Glutamatergic neuron (in vitro differentiated cells): Measurements from ENCODE around the gene CCDC27. TPM values are rescaled to one million over a fixed set of nuclear protein-coding genes. Genes with fewer than 3 reads are reported as not detected.

Source experiments
- DNase-seq: peaks from one replicate; pipeline ENCODE4 v3.0.0; 2022
- H3K27ac Mint-ChIP-seq: one replicate; pipeline ENCODE4 v1.8.0; 2020; ENCODE audit warnings: mild to moderate bottlenecking, mixed read lengths, inconsistent platforms; ENCODE audit not compliant: unreplicated experiment
- H3K27me3 Mint-ChIP-seq: one replicate; pipeline ENCODE4 v1.8.0; 2020; ENCODE audit warnings: mild to moderate bottlenecking, moderate library complexity, mixed read lengths, inconsistent platforms; ENCODE audit not compliant: unreplicated experiment
- H3K36me3 Mint-ChIP-seq: one replicate; pipeline ENCODE4 v1.8.0; 2020; ENCODE audit warnings: mild to moderate bottlenecking, mixed read lengths, inconsistent platforms; ENCODE audit not compliant: unreplicated experiment
- H3K4me1 Mint-ChIP-seq: one replicate; pipeline ENCODE4 v1.8.0; 2020; ENCODE audit warnings: mild to moderate bottlenecking, low read depth, mixed read lengths, inconsistent platforms; ENCODE audit not compliant: unreplicated experiment
- H3K4me3 Mint-ChIP-seq: one replicate; pipeline ENCODE4 v1.8.0; 2020; ENCODE audit warnings: mild to moderate bottlenecking, mixed read lengths, inconsistent platforms; ENCODE audit not compliant: unreplicated experiment
- H3K9me3 Mint-ChIP-seq: one replicate; pipeline ENCODE4 v1.8.0; 2020; ENCODE audit warnings: mild to moderate bottlenecking, moderate library complexity, mixed read lengths, inconsistent platforms; ENCODE audit not compliant: unreplicated experiment
- total RNA-seq: library from RNA; stranded (reverse); fragmentation: NEBNext Ultra II Directional; extraction: Animal tissue kit (Norgen Biotek cat#: 25700); gene quantifications from one replicate; pipeline ENCODE4 v1.2.1, GENCODE V29; 2021; ENCODE audit not compliant: unreplicated experiment
- TF ChIP-seq, protein P1 (sequence below): fragments of 200-600 bp; sonication (generic); IDR thresholded peaks from one replicate; pipeline ENCODE4 v1.5.0; 2021; ENCODE audit not compliant: partially characterized antibody, unreplicated experiment

Gene CCDC27
- total RNA-seq, 1 donor from 2014 or later, result not detected

DNA sequence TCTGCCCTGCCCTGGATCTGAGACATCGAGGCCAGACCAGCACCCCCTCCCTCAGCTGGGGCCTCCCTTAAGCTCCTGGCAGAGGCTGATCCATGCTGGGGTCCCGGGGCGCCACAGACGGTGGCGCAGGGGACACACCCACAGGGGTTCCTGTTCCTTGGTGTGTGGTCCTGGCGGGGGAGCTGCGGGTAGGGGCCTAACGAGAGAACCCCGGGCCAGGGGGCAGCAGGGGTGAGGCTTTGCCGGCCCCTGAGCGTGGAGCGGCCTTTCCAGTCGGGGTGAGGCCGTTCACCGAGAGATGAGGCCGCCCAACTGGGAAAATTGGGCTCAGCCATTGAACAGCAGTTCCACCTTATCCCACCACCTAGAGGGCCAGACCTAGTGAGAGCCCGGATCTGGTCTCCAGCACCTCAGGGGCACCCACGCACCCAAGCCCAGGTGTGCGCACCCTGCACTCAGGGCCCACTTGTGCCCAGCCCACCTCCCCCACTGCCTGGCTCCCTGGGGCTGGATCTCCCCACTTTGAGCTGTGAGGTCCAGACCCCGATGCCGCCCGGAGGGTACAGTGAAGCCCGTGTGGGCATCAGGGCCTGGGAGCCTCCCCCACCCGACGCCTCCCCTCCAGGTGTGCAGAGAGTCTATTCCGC, 45.5 kb upstream of the CCDC27 start:
- TF ChIP-seq, protein P1, sequence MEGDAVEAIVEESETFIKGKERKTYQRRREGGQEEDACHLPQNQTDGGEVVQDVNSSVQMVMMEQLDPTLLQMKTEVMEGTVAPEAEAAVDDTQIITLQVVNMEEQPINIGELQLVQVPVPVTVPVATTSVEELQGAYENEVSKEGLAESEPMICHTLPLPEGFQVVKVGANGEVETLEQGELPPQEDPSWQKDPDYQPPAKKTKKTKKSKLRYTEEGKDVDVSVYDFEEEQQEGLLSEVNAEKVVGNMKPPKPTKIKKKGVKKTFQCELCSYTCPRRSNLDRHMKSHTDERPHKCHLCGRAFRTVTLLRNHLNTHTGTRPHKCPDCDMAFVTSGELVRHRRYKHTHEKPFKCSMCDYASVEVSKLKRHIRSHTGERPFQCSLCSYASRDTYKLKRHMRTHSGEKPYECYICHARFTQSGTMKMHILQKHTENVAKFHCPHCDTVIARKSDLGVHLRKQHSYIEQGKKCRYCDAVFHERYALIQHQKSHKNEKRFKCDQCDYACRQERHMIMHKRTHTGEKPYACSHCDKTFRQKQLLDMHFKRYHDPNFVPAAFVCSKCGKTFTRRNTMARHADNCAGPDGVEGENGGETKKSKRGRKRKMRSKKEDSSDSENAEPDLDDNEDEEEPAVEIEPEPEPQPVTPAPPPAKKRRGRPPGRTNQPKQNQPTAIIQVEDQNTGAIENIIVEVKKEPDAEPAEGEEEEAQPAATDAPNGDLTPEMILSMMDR, result no peak
- Mint-ChIP-seq H3K9me3 (no peaks in the 10 kb centered on the region), H3K27ac (no peak overlapping the region), H3K4me3 (no peak overlapping the region), H3K27me3 (peaks cover 9% of the 10 kb centered on the region), H3K4me1 (peaks cover 12% of the 10 kb centered on the region), H3K36me3 (no peaks in the 10 kb centered on the region)
- DNase-seq, result no peak

DNA sequence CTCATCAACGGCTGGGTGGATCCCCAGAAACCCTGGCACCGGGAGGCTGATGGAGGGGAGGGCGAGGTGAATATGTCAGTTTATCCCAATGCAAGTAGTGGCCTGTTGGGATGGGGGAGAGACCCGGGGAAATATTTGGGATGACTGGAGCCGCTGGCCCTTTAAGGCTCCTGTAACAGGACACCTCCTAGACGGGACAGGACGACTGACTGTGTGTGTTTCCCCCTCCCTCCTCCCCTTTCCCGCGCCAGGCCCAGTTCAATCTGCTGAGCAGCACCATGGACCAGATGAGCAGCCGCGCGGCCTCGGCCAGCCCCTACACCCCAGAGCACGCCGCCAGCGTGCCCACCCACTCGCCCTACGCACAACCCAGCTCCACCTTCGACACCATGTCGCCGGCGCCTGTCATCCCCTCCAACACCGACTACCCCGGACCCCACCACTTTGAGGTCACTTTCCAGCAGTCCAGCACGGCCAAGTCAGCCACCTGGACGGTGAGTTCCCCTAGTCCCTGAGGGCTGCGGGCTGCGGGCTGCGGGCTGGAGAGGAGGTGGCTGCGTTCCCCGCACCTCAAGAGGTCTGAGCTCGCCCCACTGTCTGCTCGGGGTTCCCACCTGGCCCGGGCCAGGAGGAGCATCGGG, 44.8 kb upstream of the CCDC27 start:
- H3K36me3 Mint-ChIP-seq, result no peaks in the 10 kb centered on the region
- H3K4me3 Mint-ChIP-seq, result no peak overlapping the region
- H3K27me3 Mint-ChIP-seq, result peaks cover 11% of the 10 kb centered on the region
- H3K9me3 Mint-ChIP-seq, result no peaks in the 10 kb centered on the region
- no peak overlapping the region for H3K27ac Mint-ChIP-seq
- TF ChIP-seq, protein P1, result no peak
- DNase-seq, result no peak
- H3K4me1 Mint-ChIP-seq, result peaks cover 17% of the 10 kb centered on the region

DNA sequence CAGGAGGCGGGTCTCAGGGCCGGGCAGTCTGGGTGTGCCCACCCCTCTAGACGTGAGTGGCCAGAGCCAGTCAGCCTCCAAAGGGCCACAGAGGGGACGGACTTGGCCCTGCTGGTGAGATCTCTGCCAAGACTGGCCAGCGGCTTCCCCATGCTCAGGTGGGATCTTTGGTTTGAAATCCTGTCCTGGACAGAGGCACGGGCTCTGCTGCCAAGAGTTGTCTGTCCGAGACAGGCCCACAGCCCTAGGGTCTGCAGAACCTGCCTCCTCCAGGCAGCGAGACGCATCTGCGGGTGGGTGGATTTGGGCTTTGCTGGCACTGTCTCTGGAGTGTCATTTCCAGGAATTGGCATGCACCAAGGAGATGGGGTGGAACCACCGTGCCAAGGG, 44.3 kb upstream of the CCDC27 start:
- H3K27me3 Mint-ChIP-seq, result peaks cover 11% of the 10 kb centered on the region
- no peak overlapping the region for H3K4me3 Mint-ChIP-seq

DNA sequence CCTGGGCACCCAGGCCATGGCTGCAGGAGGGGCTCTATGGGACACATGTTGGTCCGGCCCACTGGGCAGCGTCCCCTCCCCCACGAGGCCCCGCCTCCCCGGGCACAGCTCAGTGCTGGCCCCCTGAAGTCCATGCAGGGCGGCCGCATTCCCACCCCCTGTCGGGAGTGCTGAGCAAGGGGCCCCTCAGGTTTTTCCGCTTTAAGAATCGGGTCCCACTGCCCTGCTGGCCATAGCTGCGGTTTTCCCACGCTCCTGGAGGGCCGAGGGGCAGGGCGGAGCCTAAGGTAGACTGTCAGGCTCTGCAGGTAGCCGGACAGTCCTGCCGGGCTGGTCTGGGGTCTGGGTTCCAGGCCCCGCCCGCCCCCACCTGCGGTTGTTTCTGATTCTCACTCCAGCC, 43.5 kb upstream of the CCDC27 start:
- H3K27me3 Mint-ChIP-seq, result peaks cover 9% of the 10 kb centered on the region

More for the DNA sequence above, 44.3 kb upstream of the CCDC27 start:
- Mint-ChIP-seq H3K36me3 (no peaks in the 10 kb centered on the region), H3K4me1 (peaks cover 17% of the 10 kb centered on the region), H3K9me3 (no peaks in the 10 kb centered on the region), H3K27ac (no peak overlapping the region)
- DNase-seq, result no peak
- TF ChIP-seq, protein P1, result no peak

More for the DNA sequence above, 43.5 kb upstream of the CCDC27 start:
- Mint-ChIP-seq H3K4me1 (peaks cover 16% of the 10 kb centered on the region), H3K4me3 (no peak overlapping the region), H3K36me3 (no peaks in the 10 kb centered on the region), H3K27ac (no peak overlapping the region), H3K9me3 (no peaks in the 10 kb centered on the region)
- DNase-seq, result no peak
- TF ChIP-seq, protein P1, result no peak
